ENCODE measurements around the gene POGLUT3. TPM values are rescaled to one million over a fixed set of nuclear protein-coding genes. Genes with fewer than 3 reads are reported as not detected.
A peak's percentile ranks its signal among the peaks of the same experiment; 100 is the strongest.

POGLUT3 gene
- total and polyA plus RNA-seq, 9 of the 15 experiments (the other 6 are each of a cell fraction or from before 2014, with no cell fraction given): 4.6 to 29.7 (median 17.8) TPM

GRCh38 chr11:108497317-108498045, 703 bp downstream of the POGLUT3 start (continued):
- TF ChIP-seq ZBTB49 (CRISPR knock-in tag; IDR thresholded peaks at IDR 0.05; ENCODE audit: borderline replicate concordance) (no peak), LARP7 (IDR thresholded peaks at IDR 0.05) (no peak), SMAD4 (CRISPR knock-in tag; conservative IDR thresholded peaks at IDR 0.05) (no peak), SRSF3 (IDR thresholded peaks at IDR 0.05; ENCODE audit: insufficient read depth, low read length) (no peak), CBX2 (IDR thresholded peaks at IDR 0.05; ENCODE audit: insufficient read depth, low read length, poor library complexity, severe bottlenecking) (no peak), CREB3L1 (IDR thresholded peaks at IDR 0.05; ENCODE audit: borderline replicate concordance, low read depth) (no peak; the same call in 1 of the 2 replicates), GTF2B (IDR thresholded peaks at IDR 0.05; ENCODE audit: extremely low read depth, insufficient read length) (peak; percentile 28), RBM17 (IDR thresholded peaks at IDR 0.05; ENCODE audit: borderline replicate concordance, low read depth, low read length) (no peak), DMBX1 (CRISPR knock-in tag; IDR thresholded peaks at IDR 0.05; ENCODE audit: borderline replicate concordance) (no peak), YY1 (IDR thresholded peaks at IDR 0.05; ENCODE audit: borderline replicate concordance in 1 of 3, control insufficient read depth in 1 of 3, extremely low read depth in 1 of 3, insufficient read depth in 3 of 3, insufficient read length in 1 of 3, insufficient replicate concordance in 2 of 3, low read depth in 1 of 3, low read length in 2 of 3) (peak in 2 of 3 experiments; percentile 70 to 79), NR2F6 (CRISPR knock-in tag; IDR thresholded peaks at IDR 0.05) (no peak), YBX1 (IDR thresholded peaks at IDR 0.05) (no peak), ARID4B (CRISPR knock-in tag; IDR thresholded peaks at IDR 0.05) (no peak), ZNF174 (CRISPR knock-in tag; IDR thresholded peaks at IDR 0.05) (no peak), L3MBTL2 (IDR thresholded peaks at IDR 0.05) (peak; percentile 48; the same call in 1 of the 2 replicates), ILK (tag; IDR thresholded peaks at IDR 0.05; ENCODE audit: borderline replicate concordance, low read depth) (no peak), HLTF (IDR thresholded peaks at IDR 0.05) (no peak), HCFC1 (IDR thresholded peaks at IDR 0.05; ENCODE audit: low read depth, low read length) (no peak)

Measured in K562 (cell line).